Hematopoietic multipotent progenitor cell (in vitro differentiated cells): Measurements from ENCODE around the gene KCNN3. TPM values are rescaled to one million over a fixed set of nuclear protein-coding genes. Genes with fewer than 3 reads are reported as not detected.

Experiments used
- DNase-seq, 3 donors: peaks; one replicate each; pipeline ENCODE4 v3.0.0-alpha.2; 2011 to 2015; ENCODE audit warnings: low read depth in 2 of 3, low spot score in 2 of 3
- total RNA-seq: library from RNA; depleted of rRNA; stranded (reverse); fragments of >200 nt; gene quantifications from one replicate; pipeline ENCODE4 v1.2.3, GENCODE V29; 2012

The KCNN3 gene
- total RNA-seq, 1 donor, result under 0.01 TPM

DNA sequence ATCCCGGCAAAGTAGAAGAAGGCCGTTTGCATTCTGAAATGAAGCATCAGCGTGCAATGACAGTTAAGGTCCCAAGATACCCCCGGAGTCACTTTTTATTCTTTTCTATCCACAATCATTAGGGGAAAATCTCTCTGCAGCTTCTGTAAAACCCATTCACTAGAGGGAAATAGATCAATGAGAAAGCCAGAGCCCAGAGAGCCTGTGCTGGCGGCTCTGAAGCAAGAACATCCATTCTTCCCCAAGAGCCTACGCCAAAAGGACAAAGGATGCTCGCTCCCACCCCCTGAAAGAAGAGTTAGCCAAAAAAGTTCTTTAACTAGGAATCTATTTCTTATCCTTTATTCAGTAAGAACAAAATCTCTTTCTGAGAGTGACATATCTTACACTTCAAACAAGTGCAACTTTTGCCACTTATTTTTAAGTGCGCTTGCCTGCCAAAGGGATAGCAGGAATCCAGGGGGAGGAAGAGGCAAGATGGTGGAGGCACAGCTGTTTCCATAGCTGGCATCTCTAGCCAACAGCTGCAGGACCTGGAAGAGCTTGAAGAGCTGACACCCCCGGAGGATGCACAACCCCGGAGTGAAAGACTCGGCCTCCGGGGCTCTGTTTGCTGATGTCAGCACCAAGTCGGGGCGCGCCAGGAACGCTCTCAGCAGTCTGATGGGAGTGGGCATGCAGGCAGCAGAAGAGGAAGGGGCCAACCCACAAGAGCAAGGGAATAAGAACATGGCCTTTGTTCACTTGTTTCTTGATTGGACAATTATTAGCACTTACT lies 68.7 kb downstream of the KCNN3 start:
- DNase-seq, result no peak

DNA sequence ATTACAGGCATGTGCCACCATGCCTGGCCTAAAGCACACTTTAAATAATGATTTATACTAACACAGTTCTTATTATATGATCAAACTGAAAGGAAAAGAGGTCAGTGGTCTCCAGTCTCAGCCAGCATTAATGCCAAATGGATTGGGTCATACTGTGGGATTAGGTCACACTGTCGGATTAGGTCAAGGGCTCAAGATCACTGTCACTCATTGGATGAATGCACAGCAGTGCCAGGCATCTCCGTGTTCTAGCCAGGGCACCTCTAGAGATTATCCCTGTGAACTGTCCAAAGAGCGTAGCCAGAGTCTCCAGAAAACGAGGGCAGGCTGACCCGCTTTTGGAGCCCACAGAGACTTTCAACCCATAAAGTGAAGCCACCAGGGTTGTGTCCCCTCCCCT lies 70.9 kb downstream of the KCNN3 start:
- DNase-seq, result no peak

DNA sequence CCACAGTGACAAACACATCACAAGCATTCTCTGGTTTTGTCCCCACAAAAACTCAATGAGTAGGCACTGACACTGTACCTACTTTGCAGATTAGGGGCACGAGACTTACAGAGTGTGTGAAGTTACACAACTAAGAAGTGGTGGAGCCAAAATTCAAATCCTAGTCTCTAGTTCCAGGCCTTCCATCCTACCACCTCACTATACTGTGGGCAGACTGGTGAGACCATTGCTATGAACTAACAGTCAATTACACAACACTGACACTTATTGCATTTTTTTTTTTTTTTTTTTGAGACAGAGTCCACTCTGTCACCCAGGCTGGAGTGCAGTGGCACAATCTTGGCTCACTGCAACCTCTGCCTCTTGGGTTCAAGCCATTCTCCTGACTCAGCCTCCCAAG lies 71.4 kb downstream of the KCNN3 start:
- DNase-seq, result no peak

- no peak for DNase-seq
Observed at GRCh38 chr1:154797175-154797574, 72.9 kb downstream of the KCNN3 start.

DNA sequence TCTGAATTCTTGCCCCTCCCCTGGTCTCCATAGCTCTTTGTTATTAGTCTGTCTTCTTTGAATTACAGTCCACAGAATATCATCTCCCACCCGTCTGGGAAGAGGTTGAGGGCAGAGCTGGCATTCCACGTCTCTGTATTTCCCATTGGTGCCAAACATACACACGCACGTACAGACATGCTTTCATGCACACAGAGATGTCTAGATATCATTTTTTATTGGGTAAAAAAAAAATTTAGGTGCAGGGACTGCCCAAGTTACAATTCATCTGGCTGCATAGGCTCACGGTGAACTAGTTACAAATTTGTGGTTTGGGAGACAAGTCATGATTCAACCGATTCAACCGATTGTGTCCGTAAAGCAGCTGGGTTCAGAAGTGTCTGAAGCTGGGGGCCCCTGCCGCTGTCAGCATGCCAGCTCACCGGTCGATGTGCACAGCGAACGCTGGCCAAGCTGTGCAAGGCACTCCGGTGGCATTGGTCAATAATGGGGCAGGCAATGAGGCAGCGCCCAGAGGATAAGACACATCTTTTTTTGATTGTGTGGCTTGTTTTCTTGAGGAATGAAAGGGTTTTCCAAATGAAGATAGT lies 73.7 kb downstream of the KCNN3 start:
- DNase-seq, result no peak

DNA sequence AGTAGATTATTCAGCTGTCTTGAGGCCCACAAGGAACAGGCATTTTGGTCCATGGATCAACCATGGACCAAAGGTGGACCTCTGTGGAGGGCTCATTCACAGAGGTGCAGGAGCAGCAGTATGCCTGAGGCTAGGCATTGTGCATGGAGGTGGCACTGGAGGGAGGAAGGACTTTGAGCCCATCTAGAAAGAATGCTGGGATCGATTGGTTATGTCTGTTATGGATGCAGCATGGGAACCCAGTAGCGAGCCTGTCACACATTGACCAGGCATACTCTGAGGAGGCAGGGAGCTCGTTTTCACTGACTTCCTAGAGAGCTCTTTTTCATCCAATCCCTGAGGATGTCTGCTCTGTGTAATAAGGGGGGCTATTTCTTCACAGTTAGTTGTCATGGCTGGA lies 75.5 kb downstream of the KCNN3 start:
- no peak for DNase-seq

- no peak for DNase-seq
Observed at GRCh38 chr1:154793685-154794084, 76.4 kb downstream of the KCNN3 start.

DNA sequence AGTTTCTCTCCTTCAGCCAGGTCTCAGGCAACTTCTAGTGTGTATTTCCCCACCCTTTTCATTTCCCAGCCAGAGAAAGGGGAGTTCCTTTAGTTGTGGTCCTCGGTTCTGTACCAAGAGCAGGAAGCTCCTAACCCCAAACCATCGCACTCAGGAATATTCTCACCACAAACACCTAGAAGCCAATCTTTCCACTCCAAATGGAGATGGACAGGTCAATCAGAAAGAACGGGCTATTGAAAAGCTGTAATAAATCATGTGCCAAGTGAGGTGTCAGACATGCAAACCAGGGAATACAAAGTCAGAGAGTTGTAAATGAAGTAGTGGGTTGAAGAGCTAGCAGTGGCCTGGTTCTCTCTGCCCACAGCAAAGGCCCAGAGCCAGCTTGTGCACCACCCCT lies 77.2 kb downstream of the KCNN3 start:
- peak in 1 of 3 donors; percentile 16 for DNase-seq

- peak; percentile 49 to 94 (median 87) for DNase-seq
Observed at GRCh38 chr1:154791292-154792166, 78.6 kb downstream of the KCNN3 start.

GRCh38 chr1:154788886-154789285 lies 81.2 kb downstream of the KCNN3 start:
- DNase-seq, result no peak

DNA sequence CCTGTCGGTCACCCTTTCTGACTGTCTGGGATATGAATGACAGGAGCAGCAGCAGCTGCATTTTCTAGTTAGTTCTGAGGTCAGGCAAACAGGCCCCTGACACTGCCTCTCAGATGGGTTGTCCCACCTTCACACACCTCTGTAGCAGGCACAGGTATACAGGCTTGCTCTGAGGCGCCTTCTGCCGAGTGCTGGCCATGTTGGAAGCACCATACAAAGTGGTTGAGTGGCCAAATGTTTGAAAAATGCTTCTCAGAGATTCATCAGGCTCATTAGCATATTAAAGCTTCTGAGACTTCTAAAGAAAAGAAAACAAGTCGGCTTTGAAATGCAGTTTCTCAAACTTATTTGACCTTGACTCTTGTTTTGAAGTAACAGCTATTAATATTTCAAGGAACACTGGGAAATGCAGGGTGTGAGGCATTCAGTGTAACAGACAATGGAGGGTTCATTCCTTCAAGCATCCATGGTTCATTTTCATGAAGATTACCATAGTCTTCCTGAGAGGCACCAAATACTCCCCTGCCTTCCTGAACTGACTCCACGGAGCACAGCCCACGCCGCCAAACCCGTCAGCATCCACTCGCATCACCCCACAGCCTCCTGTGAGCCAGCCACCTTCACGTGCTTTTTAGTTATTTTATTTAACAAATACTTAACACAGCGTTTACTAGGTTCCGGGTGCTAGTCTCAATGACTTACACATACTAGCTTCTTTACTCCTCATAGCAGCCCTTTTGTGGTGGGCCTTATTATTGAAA lies 81.8 kb downstream of the KCNN3 start:
- no peak for DNase-seq

GRCh38 chr1:154786804-154787570 lies 83.1 kb downstream of the KCNN3 start:
- no peak for DNase-seq

DNA sequence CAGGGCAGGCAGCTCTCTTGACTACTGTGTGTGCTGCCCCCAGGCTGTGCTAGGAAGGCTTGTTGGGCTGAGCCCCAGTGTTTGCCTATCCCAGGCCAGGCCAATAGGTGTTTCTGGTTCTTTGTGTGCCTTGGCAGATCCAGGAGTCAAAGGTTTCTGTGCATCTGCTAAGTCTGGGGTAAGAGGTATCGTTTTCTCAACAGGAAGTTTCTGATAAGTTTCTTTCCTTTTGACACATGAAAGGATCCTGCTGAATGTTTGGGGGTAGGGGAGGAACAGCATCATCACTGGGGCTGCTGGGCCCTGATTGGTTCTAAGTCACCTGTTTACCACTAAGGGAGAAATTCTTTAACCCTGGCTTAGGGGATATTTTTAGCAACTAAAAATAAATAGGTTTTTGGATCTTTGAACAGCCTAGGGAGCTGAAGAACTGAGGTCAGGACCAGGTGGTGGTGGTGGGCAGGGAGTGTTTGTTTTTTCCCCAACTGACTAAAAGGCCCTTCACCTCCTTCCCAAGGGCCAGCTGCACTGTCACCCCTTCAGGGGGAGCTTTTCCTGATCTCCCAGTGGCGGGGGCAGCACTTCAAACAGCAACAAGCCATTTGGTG lies 85.1 kb downstream of the KCNN3 start:
- peak; percentile 19 to 46 (median 34) for DNase-seq

DNA sequence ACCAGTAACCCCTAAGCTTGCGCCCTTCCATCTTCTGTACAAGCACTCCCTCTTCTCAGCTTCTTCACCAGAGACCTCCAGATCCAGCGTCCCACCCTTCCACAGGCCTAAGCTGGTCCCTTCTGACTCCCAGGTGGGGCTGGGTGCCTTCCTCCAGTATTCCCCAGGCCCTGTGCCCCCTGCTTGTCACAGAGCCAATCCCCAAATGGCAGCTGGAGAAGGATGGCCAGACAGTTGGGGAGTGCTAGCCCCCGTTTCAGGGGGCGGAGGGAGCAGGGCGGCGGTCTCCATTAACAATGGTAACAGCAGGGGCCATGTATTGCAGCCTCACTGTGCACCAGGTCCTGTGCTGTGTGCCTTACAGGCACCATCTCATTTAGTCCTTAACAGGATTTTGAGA lies 85.7 kb downstream of the KCNN3 start:
- DNase-seq, result no peak

GRCh38 chr1:154783976-154784375 lies 86.1 kb downstream of the KCNN3 start:
- DNase-seq, result no peak

GRCh38 chr1:154780541-154780940 lies 89.5 kb downstream of the KCNN3 start:
- DNase-seq, result no peak

DNA sequence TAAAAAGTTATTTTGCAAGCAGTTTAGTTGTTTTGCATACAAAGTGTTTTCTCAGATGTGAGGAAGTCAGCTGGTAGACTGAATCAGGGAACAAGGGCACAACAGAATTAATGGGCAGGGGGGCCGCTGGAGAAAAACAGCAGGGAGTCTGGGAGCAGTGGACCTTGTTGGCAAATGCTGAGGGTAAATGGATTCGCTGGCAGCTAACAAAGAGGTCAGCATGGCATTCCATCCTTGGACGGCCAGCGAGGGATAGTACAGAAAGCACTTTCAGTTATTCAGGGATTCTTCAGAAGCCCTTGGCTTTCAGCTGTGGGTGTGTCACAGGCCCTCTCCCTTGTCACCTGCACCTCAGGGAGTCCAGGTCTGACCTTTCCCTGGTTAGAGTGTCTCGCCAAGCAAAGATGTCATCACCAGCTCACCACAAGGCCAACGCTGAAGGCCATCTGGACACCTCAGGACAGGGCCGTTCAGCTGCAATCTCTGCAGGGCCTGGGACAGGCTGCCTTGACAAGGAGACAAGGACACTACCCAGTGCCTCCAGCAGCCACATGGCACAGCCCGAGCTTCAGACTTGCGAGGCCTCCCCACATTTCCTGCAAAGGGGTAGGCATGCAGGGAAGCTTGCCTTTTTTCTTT lies 90.4 kb downstream of the KCNN3 start:
- no peak for DNase-seq

GRCh38 chr1:154778944-154779343 lies 91.1 kb downstream of the KCNN3 start:
- DNase-seq, result no peak

DNA sequence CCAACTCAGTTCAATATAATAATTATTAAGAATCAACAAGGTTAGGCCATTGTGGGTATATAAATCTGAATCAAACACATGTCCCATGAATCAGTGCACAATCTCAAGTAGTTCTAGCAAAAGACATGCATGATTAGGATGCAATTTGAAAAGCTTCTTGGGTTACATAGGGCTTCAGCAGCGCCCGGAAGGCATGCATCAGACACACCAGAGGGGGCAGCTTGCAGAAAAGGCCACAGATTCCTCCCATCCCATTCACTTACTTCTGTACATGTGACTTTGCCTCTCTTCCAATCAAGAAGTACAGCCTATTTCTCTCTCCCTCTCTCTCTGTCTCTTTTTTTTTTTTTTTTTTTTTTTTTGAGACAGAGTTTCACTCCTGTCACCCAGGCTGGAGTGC lies 91.8 kb downstream of the KCNN3 start:
- no peak for DNase-seq
